ENCODE data around the gene TLX3. TPM values are rescaled to one million over a fixed set of nuclear protein-coding genes. Genes with fewer than 3 reads are reported as not detected.

The TLX3 gene
- total RNA-seq, 1 donor from 2014 or later, result not detected

DNA sequence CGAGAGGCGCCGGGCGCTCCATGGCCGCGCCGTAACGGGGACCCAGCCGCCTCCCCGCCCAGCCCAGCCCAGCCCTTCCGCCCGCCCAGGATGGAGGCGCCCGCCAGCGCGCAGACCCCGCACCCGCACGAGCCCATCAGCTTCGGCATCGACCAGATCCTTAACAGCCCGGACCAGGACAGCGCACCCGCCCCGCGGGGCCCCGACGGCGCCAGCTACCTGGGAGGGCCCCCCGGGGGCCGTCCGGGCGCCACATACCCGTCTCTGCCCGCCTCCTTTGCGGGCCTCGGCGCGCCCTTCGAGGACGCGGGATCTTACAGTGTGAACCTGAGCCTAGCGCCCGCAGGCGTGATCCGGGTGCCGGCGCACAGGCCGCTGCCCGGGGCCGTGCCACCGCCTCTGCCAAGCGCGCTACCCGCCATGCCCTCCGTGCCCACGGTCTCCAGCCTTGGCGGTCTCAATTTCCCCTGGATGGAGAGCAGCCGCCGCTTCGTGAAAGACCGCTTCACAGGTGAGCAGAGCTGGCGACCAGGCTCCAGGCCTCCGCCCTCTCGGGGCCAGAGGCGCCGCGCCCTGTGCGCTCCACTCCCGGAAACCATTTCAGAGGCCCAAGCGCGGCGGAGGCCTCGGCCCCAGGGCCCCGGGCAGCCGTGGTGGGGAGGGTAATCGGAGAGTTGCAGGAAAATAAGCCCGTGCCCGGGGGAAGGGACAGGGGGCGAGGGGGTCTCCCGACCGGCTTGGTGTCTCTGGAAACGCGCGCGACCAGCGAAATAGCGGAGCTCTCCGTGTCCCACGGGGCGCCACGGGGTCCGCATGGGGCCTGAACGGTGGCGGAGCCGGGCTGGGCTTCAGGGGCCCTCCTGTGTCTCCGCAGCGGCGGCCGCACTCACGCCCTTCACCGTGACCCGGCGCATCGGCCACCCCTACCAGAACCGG lies 496 bp downstream of the TLX3 start:
- Histone ChIP-seq H3K4me3 (no peak overlapping the region), H3K36me3 (no peaks in the 10 kb centered on the region), H3K9me3 (no peaks in the 10 kb centered on the region), H3K27ac (no peak overlapping the region), H3K27me3 (peaks cover 15% of the 10 kb centered on the region), H3K4me1 (peaks cover 49% of the 10 kb centered on the region)
- TF ChIP-seq POLR2A (IDR thresholded peaks at IDR 0.05) (no peak), CTCF (IDR thresholded peaks at IDR 0.05) (no peak), POLR2AphosphoS5 (IDR thresholded peaks at IDR 0.05; ENCODE audit: insufficient read depth in 1 of 2, low read depth in 1 of 2) (no peak)
- intact Hi-C loops (cut with DNase I), result no loop called here
- no peak for DNase-seq (ENCODE audit: extremely low spot score in 2 of 2)

DNA sequence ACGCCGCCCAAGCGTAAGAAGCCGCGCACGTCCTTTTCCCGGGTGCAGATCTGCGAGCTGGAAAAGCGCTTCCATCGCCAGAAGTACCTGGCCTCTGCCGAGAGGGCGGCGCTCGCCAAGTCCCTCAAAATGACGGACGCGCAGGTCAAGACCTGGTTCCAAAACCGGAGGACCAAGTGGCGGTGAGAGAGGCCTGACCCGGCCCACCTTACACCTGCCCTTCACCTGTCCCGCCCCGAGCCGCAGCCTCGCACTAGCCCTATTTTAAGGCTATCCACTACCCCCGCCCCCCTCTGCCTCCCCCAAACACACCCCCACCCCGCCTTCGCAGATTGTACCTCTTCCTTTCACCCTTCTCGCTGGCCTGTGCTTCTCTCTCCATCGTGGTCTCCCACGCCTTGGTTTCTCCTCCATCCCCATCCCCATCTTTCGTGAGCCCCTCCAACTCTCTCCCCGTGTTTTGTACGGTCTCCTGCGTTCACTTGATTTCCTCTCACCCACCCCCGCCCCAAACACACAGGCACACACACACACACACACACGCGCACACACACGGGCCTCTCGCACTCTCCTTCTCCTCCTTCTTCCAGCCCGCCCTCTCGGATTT lies 1.3 kb downstream of the TLX3 start:
- Histone ChIP-seq H3K27ac (no peak overlapping the region), H3K4me3 (no peak overlapping the region), H3K9me3 (no peaks in the 10 kb centered on the region), H3K27me3 (peaks cover 18% of the 10 kb centered on the region), H3K4me1 (peaks cover 57% of the 10 kb centered on the region), H3K36me3 (no peaks in the 10 kb centered on the region)
- DNase-seq (ENCODE audit: extremely low spot score in 2 of 2), result no peak
- TF ChIP-seq CTCF (IDR thresholded peaks at IDR 0.05) (no peak), POLR2AphosphoS5 (IDR thresholded peaks at IDR 0.05; ENCODE audit: insufficient read depth in 1 of 2, low read depth in 1 of 2) (no peak), POLR2A (IDR thresholded peaks at IDR 0.05) (no peak)
- intact Hi-C loops (cut with DNase I), result no loop called here

DNA sequence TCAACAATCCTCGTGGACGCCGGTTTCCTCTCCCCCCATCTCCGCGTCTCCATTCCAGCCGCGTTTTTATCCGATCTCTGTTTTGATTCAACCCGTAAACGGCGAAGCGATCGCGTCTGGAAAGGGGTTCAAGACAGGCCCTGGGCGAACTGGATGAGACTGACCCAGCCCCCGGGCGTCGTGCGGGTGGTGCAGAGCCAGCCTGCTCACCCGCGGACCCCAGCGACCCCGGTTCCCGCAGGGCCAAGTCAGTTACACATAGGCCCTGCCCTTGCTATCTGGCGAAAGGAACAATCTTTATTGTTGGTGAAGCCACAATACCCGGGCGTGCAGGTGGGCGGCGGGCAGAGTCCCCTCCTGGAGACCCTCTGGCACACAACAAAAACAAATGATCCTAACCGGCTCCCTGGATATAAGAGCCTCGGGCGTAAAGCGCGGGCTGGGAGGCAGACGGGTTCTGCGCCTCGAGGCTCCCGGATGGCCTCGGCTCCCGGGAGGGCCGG lies 1.8 kb downstream of the TLX3 start:
- no peak for DNase-seq (ENCODE audit: extremely low spot score in 2 of 2)
- TF ChIP-seq POLR2AphosphoS5 (IDR thresholded peaks at IDR 0.05; ENCODE audit: insufficient read depth in 1 of 2, low read depth in 1 of 2) (no peak), POLR2A (IDR thresholded peaks at IDR 0.05) (no peak), CTCF (IDR thresholded peaks at IDR 0.05) (no peak)
- H3K27ac ChIP-seq, result no peak overlapping the region
- H3K36me3 ChIP-seq, result no peaks in the 10 kb centered on the region
- H3K4me1 ChIP-seq, result peaks cover 62% of the 10 kb centered on the region
- peaks cover 24% of the 10 kb centered on the region for H3K27me3 ChIP-seq
- intact Hi-C loops (cut with DNase I), result no loop called here
- H3K4me3 ChIP-seq, result no peak overlapping the region
- no peaks in the 10 kb centered on the region for H3K9me3 ChIP-seq

DNA sequence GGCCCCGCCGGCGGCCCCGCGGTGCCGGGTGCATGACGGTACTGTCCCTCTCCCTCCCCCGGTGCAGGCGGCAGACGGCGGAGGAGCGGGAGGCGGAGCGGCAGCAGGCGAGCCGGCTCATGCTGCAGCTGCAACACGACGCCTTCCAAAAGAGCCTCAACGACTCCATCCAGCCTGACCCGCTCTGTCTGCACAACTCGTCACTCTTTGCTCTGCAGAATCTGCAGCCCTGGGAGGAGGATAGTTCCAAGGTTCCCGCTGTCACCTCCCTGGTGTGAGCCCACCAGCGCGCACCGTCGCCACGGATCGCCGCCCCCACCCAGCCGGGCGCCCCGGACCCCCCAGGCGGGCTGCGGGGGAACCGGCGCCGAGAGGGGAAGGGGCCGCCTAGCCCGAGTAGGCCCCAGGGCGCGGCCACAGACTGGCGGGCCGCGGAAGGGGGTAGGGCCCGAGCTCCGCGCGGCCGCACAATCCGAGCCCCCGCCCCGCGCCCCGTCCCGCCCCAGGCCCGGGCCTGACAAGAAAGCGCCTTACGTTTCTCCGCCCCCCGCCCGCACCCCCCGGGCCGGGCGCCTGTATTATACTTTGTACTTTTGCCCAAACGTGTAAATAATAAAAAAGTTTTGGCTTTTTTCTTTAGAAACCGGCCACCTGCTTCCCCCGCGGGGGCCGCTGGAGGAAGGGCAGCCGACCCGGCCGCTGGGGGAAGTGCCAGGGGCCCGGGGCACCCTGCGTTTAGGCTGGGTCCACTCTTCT lies 2.5 kb downstream of the TLX3 start:
- no peak for DNase-seq (ENCODE audit: extremely low spot score in 2 of 2)
- intact Hi-C loops (cut with DNase I), result no loop called here
- peaks cover 69% of the 10 kb centered on the region for H3K4me1 ChIP-seq

More for the DNA sequence above, 2.5 kb downstream of the TLX3 start:
- no peaks in the 10 kb centered on the region for H3K9me3 ChIP-seq
- H3K36me3 ChIP-seq, result no peaks in the 10 kb centered on the region
- H3K27ac ChIP-seq, result no peak overlapping the region
- peak overlapping the region in 1 of 2 donors; percentile 2 for H3K4me3 ChIP-seq
- TF ChIP-seq POLR2AphosphoS5 (IDR thresholded peaks at IDR 0.05; ENCODE audit: insufficient read depth in 1 of 2, low read depth in 1 of 2), result no peak
- TF ChIP-seq CTCF (IDR thresholded peaks at IDR 0.05), result no peak
- no peak for TF ChIP-seq POLR2A (IDR thresholded peaks at IDR 0.05)
- peaks cover 30% of the 10 kb centered on the region for H3K27me3 ChIP-seq
